ENCODE measurements around the gene SCN10A. TPM values are rescaled to one million over a fixed set of nuclear protein-coding genes. Genes with fewer than 3 reads are reported as not detected.

Gene SCN10A
- total and polyA plus RNA-seq, 9 of the 15 experiments (the other 6 are each of a cell fraction or from before 2014, with no cell fraction given), result not detected

DNA sequence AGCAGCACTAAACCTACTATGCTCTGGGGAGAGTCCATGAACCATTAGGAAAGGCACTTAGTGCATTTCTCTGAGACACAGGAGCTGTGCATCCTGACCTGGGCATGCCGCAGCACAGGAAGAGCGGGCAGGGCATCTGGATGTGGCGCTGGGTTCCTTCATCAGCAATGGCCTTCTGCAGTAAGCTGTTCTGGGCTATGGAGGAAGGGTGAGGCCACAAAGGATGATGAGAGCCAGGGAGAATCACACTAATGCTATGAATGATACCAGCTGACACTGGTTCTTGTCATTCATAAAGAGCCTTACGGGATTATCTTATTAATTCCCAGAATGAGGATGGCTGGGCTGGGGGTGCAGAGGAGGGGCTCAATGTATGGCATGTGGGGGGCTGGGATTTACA is 12.7 kb upstream of the SCN10A start:
- no TSS peak for BruUV-seq (replicated peaks)
- in situ Hi-C loops (cut with MboI) (no loop called here), intact Hi-C loops (cut with micrococcal nuclease) (no loop called here)
- Histone ChIP-seq H3K27ac (ENCODE audit: extremely low read depth, low read depth, low read length) (no peak overlapping the region), H3K4me1 (replicated peaks in 1 of 2; ENCODE audit: control insufficient read depth in 2 of 2, insufficient read depth in 2 of 2, low read length in 2 of 2) (no peaks in the 10 kb centered on the region), H2AFZ (ENCODE audit: low read depth, low read length) (no peak overlapping the region), H3K27me3 (ENCODE audit: control insufficient read depth in 2 of 2, insufficient read depth in 2 of 2, low read length in 2 of 2) (peaks cover 0 to 6% of the 10 kb centered on the region in 2 experiments; a peak in 3 of 5 replicates), H3K9ac (ENCODE audit: insufficient read depth in 1 of 2, low read depth in 2 of 2, low read length in 2 of 2) (no peak overlapping the region), H3K36me3 (ENCODE audit: control insufficient read depth, insufficient read depth, low read length) (no peaks in the 10 kb centered on the region), H4K20me1 (replicated peaks; ENCODE audit: control insufficient read depth, insufficient read depth, low read length) (no peaks in the 10 kb centered on the region; the same call in 1 of the 2 replicates), H3K9me3 (replicated peaks; ENCODE audit: control insufficient read depth, insufficient read depth, low read depth, low read length) (no peaks in the 10 kb centered on the region), H3K9me1 (ENCODE audit: control insufficient read depth, insufficient read depth, low read length) (no peaks in the 10 kb centered on the region), H3K4me3 (no peak overlapping the region), H3K4me2 (ENCODE audit: insufficient read depth, low read length) (no peak overlapping the region), H3K79me2 (ENCODE audit: control insufficient read depth, insufficient read depth, low read length) (no peaks in the 10 kb centered on the region)
- CTCF ChIA-PET (ENCODE audit: low intra/inter-chr PET ratio), result no interaction called here
- 11% methylated on average over 4 of the region's 4 CpGs for WGBS (ENCODE audit: insufficient coverage, low coverage, missing lambda C conversion rate)
- FAIRE-seq (no peak), ATAC-seq (no peak), DNase-seq (ENCODE audit: extremely low read depth in 1 of 4, low spot score in 3 of 4) (no peak)
- TF ChIP-seq HMGXB4 (CRISPR knock-in tag; IDR thresholded peaks at IDR 0.05) (no peak), MAFK (IDR thresholded peaks at IDR 0.05; ENCODE audit: low read length) (no peak), ZNF57 (CRISPR knock-in tag; IDR thresholded peaks at IDR 0.05) (no peak), IFI16 (CRISPR knock-in tag; IDR thresholded peaks at IDR 0.05) (no peak), ZNF408 (CRISPR knock-in tag; IDR thresholded peaks at IDR 0.05; ENCODE audit: low read depth) (no peak), ZSCAN32 (CRISPR knock-in tag; IDR thresholded peaks at IDR 0.05) (no peak), ILK (tag; IDR thresholded peaks at IDR 0.05; ENCODE audit: borderline replicate concordance, low read depth) (no peak), TRIM28 (IDR thresholded peaks at IDR 0.05) (no peak), RBFOX2 (IDR thresholded peaks at IDR 0.05; ENCODE audit: low read depth, low read length) (no peak)
- TF ChIP-seq, protein P1, sequence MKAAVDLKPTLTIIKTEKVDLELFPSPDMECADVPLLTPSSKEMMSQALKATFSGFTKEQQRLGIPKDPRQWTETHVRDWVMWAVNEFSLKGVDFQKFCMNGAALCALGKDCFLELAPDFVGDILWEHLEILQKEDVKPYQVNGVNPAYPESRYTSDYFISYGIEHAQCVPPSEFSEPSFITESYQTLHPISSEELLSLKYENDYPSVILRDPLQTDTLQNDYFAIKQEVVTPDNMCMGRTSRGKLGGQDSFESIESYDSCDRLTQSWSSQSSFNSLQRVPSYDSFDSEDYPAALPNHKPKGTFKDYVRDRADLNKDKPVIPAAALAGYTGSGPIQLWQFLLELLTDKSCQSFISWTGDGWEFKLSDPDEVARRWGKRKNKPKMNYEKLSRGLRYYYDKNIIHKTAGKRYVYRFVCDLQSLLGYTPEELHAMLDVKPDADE (conservative IDR thresholded peaks at IDR 0.05; ENCODE audit: control insufficient read depth, low read depth, low read length), result no peak
- TF ChIP-seq, protein P2, sequence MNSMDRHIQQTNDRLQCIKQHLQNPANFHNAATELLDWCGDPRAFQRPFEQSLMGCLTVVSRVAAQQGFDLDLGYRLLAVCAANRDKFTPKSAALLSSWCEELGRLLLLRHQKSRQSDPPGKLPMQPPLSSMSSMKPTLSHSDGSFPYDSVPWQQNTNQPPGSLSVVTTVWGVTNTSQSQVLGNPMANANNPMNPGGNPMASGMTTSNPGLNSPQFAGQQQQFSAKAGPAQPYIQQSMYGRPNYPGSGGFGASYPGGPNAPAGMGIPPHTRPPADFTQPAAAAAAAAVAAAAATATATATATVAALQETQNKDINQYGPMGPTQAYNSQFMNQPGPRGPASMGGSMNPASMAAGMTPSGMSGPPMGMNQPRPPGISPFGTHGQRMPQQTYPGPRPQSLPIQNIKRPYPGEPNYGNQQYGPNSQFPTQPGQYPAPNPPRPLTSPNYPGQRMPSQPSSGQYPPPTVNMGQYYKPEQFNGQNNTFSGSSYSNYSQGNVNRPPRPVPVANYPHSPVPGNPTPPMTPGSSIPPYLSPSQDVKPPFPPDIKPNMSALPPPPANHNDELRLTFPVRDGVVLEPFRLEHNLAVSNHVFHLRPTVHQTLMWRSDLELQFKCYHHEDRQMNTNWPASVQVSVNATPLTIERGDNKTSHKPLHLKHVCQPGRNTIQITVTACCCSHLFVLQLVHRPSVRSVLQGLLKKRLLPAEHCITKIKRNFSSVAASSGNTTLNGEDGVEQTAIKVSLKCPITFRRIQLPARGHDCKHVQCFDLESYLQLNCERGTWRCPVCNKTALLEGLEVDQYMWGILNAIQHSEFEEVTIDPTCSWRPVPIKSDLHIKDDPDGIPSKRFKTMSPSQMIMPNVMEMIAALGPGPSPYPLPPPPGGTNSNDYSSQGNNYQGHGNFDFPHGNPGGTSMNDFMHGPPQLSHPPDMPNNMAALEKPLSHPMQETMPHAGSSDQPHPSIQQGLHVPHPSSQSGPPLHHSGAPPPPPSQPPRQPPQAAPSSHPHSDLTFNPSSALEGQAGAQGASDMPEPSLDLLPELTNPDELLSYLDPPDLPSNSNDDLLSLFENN (IDR thresholded peaks at IDR 0.05; ENCODE audit: low read depth in 2 of 2, low read length in 2 of 2), result no peak
- POLR2A ChIA-PET, result interaction anchor here (0.7 to 1.3 kb wide), 3 partner anchors 15 to 153 kb away, joined by 3 to 7 read pairs (median 4); no protein-coding TSS in a partner anchor
